Activated CD4-positive, alpha-beta T cell treated with anti-CD3 and anti-CD28 coated beads for 36 hours (primary cell): ENCODE data around the gene USP40. TPM values are rescaled to one million over a fixed set of nuclear protein-coding genes. Genes with fewer than 3 reads are reported as not detected.

ENCODE experiments used
- ATAC-seq: fragments of 200-7000 bp; cut with Tn5 transposase; one replicate; pipeline ENCODE4 v1.10.0; 2021; ENCODE audit warnings: mild to moderate bottlenecking, moderate library complexity
- CTCF ChIA-PET: fragments of 350-600 bp; sonication (Branson Sonifier 250); formaldehyde crosslinking; loops from one replicate; lab custom pipeline; 2021; ENCODE audit warnings: antibody characterized with exemption; lab: Charles Lee
- POLR2A ChIA-PET: fragments of 350-600 bp; sonication (Branson Sonifier 250); formaldehyde crosslinking; loops from one replicate; lab custom pipeline; 2021; ENCODE audit warnings: antibody characterized with exemption, inconsistent platforms; lab: Charles Lee
- DNase-seq: peaks from one replicate; pipeline ENCODE4 v3.0.0-alpha.2; 2020
- H3K27ac Mint-ChIP-seq: one replicate; pipeline ENCODE4 v1.8.0; 2021; ENCODE audit warnings: mixed read lengths
- H3K27me3 Mint-ChIP-seq: one replicate; pipeline ENCODE4 v1.8.0; 2021; ENCODE audit warnings: mixed read lengths
- H3K36me3 Mint-ChIP-seq: one replicate; pipeline ENCODE4 v1.8.0; 2021; ENCODE audit warnings: low read depth, mixed read lengths
- H3K4me1 Mint-ChIP-seq: one replicate; pipeline ENCODE4 v1.8.0; 2021; ENCODE audit warnings: mixed read lengths
- H3K4me3 Mint-ChIP-seq: one replicate; pipeline ENCODE4 v1.8.0; 2021; ENCODE audit warnings: mild to moderate bottlenecking, moderate library complexity, mixed read lengths
- H3K9me3 Mint-ChIP-seq: one replicate; pipeline ENCODE4 v1.8.0; 2021; ENCODE audit warnings: low read depth, mixed read lengths
- intact Hi-C, 2 experiments: fragments of 100-400 bp; cut with DNase I in 1 of 2; cut with micrococcal nuclease in 1 of 2; formaldehyde crosslinking; loops; one replicate each; pipeline versions ENCODE4 v1.14.2 to v1.15.1; 2022 to 2024; cut with DNase I, micrococcal nuclease
- total RNA-seq, 2 experiments: library from RNA; stranded (reverse); gene quantifications; one replicate each; pipeline ENCODE4 v1.2.3, GENCODE V29; 2021

Gene USP40
- total RNA-seq, 2 experiments from 2014 or later = 12.0 to 12.9 TPM

- no peaks in the 10 kb centered on the region for H3K27me3 Mint-ChIP-seq
- no peak overlapping the region for H3K27ac Mint-ChIP-seq
- no peak overlapping the region for H3K4me3 Mint-ChIP-seq
- intact Hi-C loops = no loop called here
- CTCF ChIA-PET = no interaction called here
- H3K36me3 Mint-ChIP-seq = peaks cover 30% of the 10 kb centered on the region
- DNase-seq (no peak), ATAC-seq (no peak)
- POLR2A ChIA-PET = no interaction called here
- no peaks in the 10 kb centered on the region for H3K4me1 Mint-ChIP-seq
- no peaks in the 10 kb centered on the region for H3K9me3 Mint-ChIP-seq
These were observed 103.6 kb downstream of the USP40 start for GRCh38 chr2:233462826-233463470.

GRCh38 chr2:233462202-233462785, 104.3 kb downstream of the USP40 start:
- no peak overlapping the region for H3K27ac Mint-ChIP-seq
- intact Hi-C loops = no loop called here
- POLR2A ChIA-PET = no interaction called here
- no peaks in the 10 kb centered on the region for H3K27me3 Mint-ChIP-seq
- ATAC-seq (no peak), DNase-seq (no peak)
- H3K36me3 Mint-ChIP-seq = peaks cover 30% of the 10 kb centered on the region
- no peak overlapping the region for H3K4me3 Mint-ChIP-seq
- H3K9me3 Mint-ChIP-seq = no peaks in the 10 kb centered on the region
- CTCF ChIA-PET = no interaction called here
- no peaks in the 10 kb centered on the region for H3K4me1 Mint-ChIP-seq

- no peak for DNase-seq
- H3K9me3 Mint-ChIP-seq = no peaks in the 10 kb centered on the region
- CTCF ChIA-PET = no interaction called here
- H3K4me1 Mint-ChIP-seq = no peaks in the 10 kb centered on the region
- intact Hi-C loops = no loop called here
- no peak overlapping the region for H3K27ac Mint-ChIP-seq
- H3K27me3 Mint-ChIP-seq = no peaks in the 10 kb centered on the region
- POLR2A ChIA-PET = no interaction called here
- H3K36me3 Mint-ChIP-seq = peaks cover 32% of the 10 kb centered on the region
- no peak overlapping the region for H3K4me3 Mint-ChIP-seq
- no peak for ATAC-seq
These were observed 105.1 kb downstream of the USP40 start for GRCh38 chr2:233461481-233461891.

GRCh38 chr2:233460726-233461441, 105.7 kb downstream of the USP40 start:
- DNase-seq (no peak), ATAC-seq (no peak)
- ChIA-PET CTCF (no interaction called here), POLR2A (no interaction called here)
- no peak overlapping the region for H3K4me3 Mint-ChIP-seq
- no peak overlapping the region for H3K27ac Mint-ChIP-seq
- intact Hi-C loops = no loop called here
- no peaks in the 10 kb centered on the region for H3K9me3 Mint-ChIP-seq
- H3K36me3 Mint-ChIP-seq = peaks cover 29% of the 10 kb centered on the region
- H3K4me1 Mint-ChIP-seq = no peaks in the 10 kb centered on the region
- no peaks in the 10 kb centered on the region for H3K27me3 Mint-ChIP-seq

GRCh38 chr2:233459426-233459825, 107.2 kb downstream of the USP40 start:
- ATAC-seq (no peak), DNase-seq (no peak)
- ChIA-PET POLR2A (no interaction called here), CTCF (no interaction called here)
- H3K36me3 Mint-ChIP-seq = peaks cover 30% of the 10 kb centered on the region
- no peaks in the 10 kb centered on the region for H3K4me1 Mint-ChIP-seq
- H3K9me3 Mint-ChIP-seq = no peaks in the 10 kb centered on the region
- H3K27me3 Mint-ChIP-seq = no peaks in the 10 kb centered on the region
- intact Hi-C loops = no loop called here
- no peak overlapping the region for H3K4me3 Mint-ChIP-seq
- no peak overlapping the region for H3K27ac Mint-ChIP-seq

GRCh38 chr2:233458826-233459225, 107.8 kb downstream of the USP40 start:
- Mint-ChIP-seq H3K9me3 (no peaks in the 10 kb centered on the region), H3K36me3 (peaks cover 29% of the 10 kb centered on the region), H3K27ac (no peak overlapping the region), H3K4me3 (no peak overlapping the region), H3K4me1 (no peaks in the 10 kb centered on the region), H3K27me3 (no peaks in the 10 kb centered on the region)
- CTCF ChIA-PET = no interaction called here
- DNase-seq (no peak), ATAC-seq (no peak)
- intact Hi-C loops = no loop called here
- POLR2A ChIA-PET = no interaction called here

- no peak overlapping the region for H3K4me3 Mint-ChIP-seq
- no peak for DNase-seq
- CTCF ChIA-PET = interaction anchor here (1.3 kb wide), 1 partner anchor 14 kb away, joined by 4 read pairs; no protein-coding TSS in a partner anchor
- H3K36me3 Mint-ChIP-seq = peaks cover 29% of the 10 kb centered on the region
- H3K27ac Mint-ChIP-seq = no peak overlapping the region
- H3K4me1 Mint-ChIP-seq = no peaks in the 10 kb centered on the region
- POLR2A ChIA-PET = interaction anchor here (0.6 kb wide), 1 partner anchor 56 kb away, joined by 3 read pairs; no protein-coding TSS in a partner anchor
- no peaks in the 10 kb centered on the region for H3K27me3 Mint-ChIP-seq
- intact Hi-C loops = no loop called here
- H3K9me3 Mint-ChIP-seq = no peaks in the 10 kb centered on the region
- ATAC-seq = no peak
These were observed 108.5 kb downstream of the USP40 start for GRCh38 chr2:233458031-233458610.

GRCh38 chr2:233457356-233457755, 109.2 kb downstream of the USP40 start:
- Mint-ChIP-seq H3K4me3 (no peak overlapping the region), H3K27ac (no peak overlapping the region), H3K4me1 (no peaks in the 10 kb centered on the region), H3K36me3 (peaks cover 28% of the 10 kb centered on the region), H3K27me3 (no peaks in the 10 kb centered on the region), H3K9me3 (no peaks in the 10 kb centered on the region)
- DNase-seq (no peak), ATAC-seq (no peak)
- intact Hi-C loops = no loop called here
- POLR2A ChIA-PET = no interaction called here
- CTCF ChIA-PET = interaction anchor here (1.3 kb wide), 1 partner anchor 13 kb away, joined by 4 read pairs; no protein-coding TSS in a partner anchor

GRCh38 chr2:233456934-233457333, 109.6 kb downstream of the USP40 start:
- peaks cover 28% of the 10 kb centered on the region for H3K36me3 Mint-ChIP-seq
- no peaks in the 10 kb centered on the region for H3K9me3 Mint-ChIP-seq

GRCh38 chr2:233456111-233456510, 110.5 kb downstream of the USP40 start:
- POLR2A ChIA-PET = no interaction called here
- ATAC-seq (no peak), DNase-seq (no peak)
- no peak overlapping the region for H3K27ac Mint-ChIP-seq
- no peaks in the 10 kb centered on the region for H3K9me3 Mint-ChIP-seq
- CTCF ChIA-PET = interaction anchor here (0.6 kb wide), 1 partner anchor 12 kb away, joined by 3 read pairs; no protein-coding TSS in a partner anchor
- intact Hi-C loops = no loop called here
- H3K4me3 Mint-ChIP-seq = no peak overlapping the region
- no peaks in the 10 kb centered on the region for H3K27me3 Mint-ChIP-seq
- no peaks in the 10 kb centered on the region for H3K4me1 Mint-ChIP-seq
- peaks cover 25% of the 10 kb centered on the region for H3K36me3 Mint-ChIP-seq

More at GRCh38 chr2:233456934-233457333, 109.6 kb downstream of the USP40 start:
- intact Hi-C loops = no loop called here
- no peak for ATAC-seq
- Mint-ChIP-seq H3K4me1 (no peaks in the 10 kb centered on the region), H3K27ac (no peak overlapping the region), H3K27me3 (no peaks in the 10 kb centered on the region), H3K4me3 (no peak overlapping the region)
- DNase-seq = no peak
- ChIA-PET POLR2A (no interaction called here), CTCF (interaction anchor here (1.3 kb wide), 1 partner anchor 13 kb away, joined by 4 read pairs; no protein-coding TSS in a partner anchor)

- POLR2A ChIA-PET = no interaction called here
These were observed 111.1 kb downstream of the USP40 start for GRCh38 chr2:233455491-233455890.

More at GRCh38 chr2:233455491-233455890, 111.1 kb downstream of the USP40 start:
- intact Hi-C loops = no loop called here
- H3K4me1 Mint-ChIP-seq = no peaks in the 10 kb centered on the region
- no peaks in the 10 kb centered on the region for H3K9me3 Mint-ChIP-seq
- H3K27ac Mint-ChIP-seq = no peak overlapping the region
- DNase-seq = no peak
- CTCF ChIA-PET = interaction anchor here (0.7 kb wide), 1 partner anchor 453 kb away, joined by 5 read pairs; no protein-coding TSS in a partner anchor
- H3K27me3 Mint-ChIP-seq = no peaks in the 10 kb centered on the region
- no peak overlapping the region for H3K4me3 Mint-ChIP-seq
- ATAC-seq = no peak
- peaks cover 28% of the 10 kb centered on the region for H3K36me3 Mint-ChIP-seq
